HEK293T (cell line): Measurements from ENCODE around the gene LZTR1.

Experiments
- CTCF ChIA-PET: fragments of 350-600 bp; formaldehyde crosslinking; extraction: SDS; loops from one replicate; lab custom pipeline; 2021; ENCODE audit warnings: antibody characterized with exemption, inconsistent platforms; lab: Yijun Ruan, JAX
- POLR2A ChIA-PET: fragments of 350-600 bp; formaldehyde crosslinking; extraction: SDS; loops from one replicate; lab custom pipeline; 2020; ENCODE audit warnings: antibody characterized with exemption, inconsistent platforms; lab: Yijun Ruan, JAX
- DNase-seq: peaks from one replicate; pipeline ENCODE4 v3.0.0; 2012; ENCODE audit warnings: mixed read lengths; ENCODE audit errors: extremely low spot score
- ARNT ChIP-seq: fragments of 450-650 bp; IDR thresholded peaks from 2 replicates; pipeline ENCODE4 v1.6.1; 2017; ENCODE audit warnings: mild to moderate bottlenecking
- BHLHE40 ChIP-seq: fragments of 450-650 bp; IDR thresholded peaks from 2 replicates; pipeline ENCODE4 v1.6.1; 2016; ENCODE audit warnings: mild to moderate bottlenecking, moderate library complexity, borderline replicate concordance
- CTBP1 ChIP-seq: fragments of 450-650 bp; IDR thresholded peaks from 2 replicates; pipeline ENCODE4 v1.6.1; 2016; ENCODE audit warnings: borderline replicate concordance
- ELF4 ChIP-seq: fragments of 450-650 bp; IDR thresholded peaks from 2 replicates; pipeline ENCODE4 v1.6.1; 2017; ENCODE audit warnings: antibody characterized with exemption
- FOXA1 ChIP-seq: fragments of 450-650 bp; IDR thresholded peaks from 2 replicates; pipeline ENCODE4 v1.6.1; 2016; ENCODE audit warnings: mild to moderate bottlenecking
- FOXK2 ChIP-seq: fragments of 450-650 bp; IDR thresholded peaks from 2 replicates; pipeline ENCODE4 v1.6.1; 2016; ENCODE audit warnings: mild to moderate bottlenecking
- FOXM1 ChIP-seq: fragments of 450-650 bp; IDR thresholded peaks from 2 replicates; pipeline ENCODE4 v1.6.1; 2017; ENCODE audit warnings: mild to moderate bottlenecking, borderline replicate concordance
- HDGF ChIP-seq: fragments of 450-650 bp; IDR thresholded peaks from 2 replicates; pipeline ENCODE4 v1.6.1; 2017; ENCODE audit warnings: antibody characterized with exemption, borderline replicate concordance
- L3MBTL2 ChIP-seq: fragments of 450-650 bp; conservative IDR thresholded peaks from 2 replicates; pipeline ENCODE4 v1.6.1; 2016; ENCODE audit warnings: mild to moderate bottlenecking
- LEF1 ChIP-seq: fragments of 450-650 bp; IDR thresholded peaks from 2 replicates; pipeline ENCODE4 v1.6.1; 2017; ENCODE audit warnings: mild to moderate bottlenecking, borderline replicate concordance
- NFRKB ChIP-seq: fragments of 450-650 bp; IDR thresholded peaks from 2 replicates; pipeline ENCODE4 v1.6.1; 2016; ENCODE audit warnings: mild to moderate bottlenecking, moderate library complexity
- PKNOX1 ChIP-seq: fragments of 450-650 bp; IDR thresholded peaks from 2 replicates; pipeline ENCODE4 v1.6.1; 2016
- SP1 ChIP-seq: fragments of 450-650 bp; IDR thresholded peaks from 2 replicates; pipeline ENCODE4 v1.6.1; 2017
- SUZ12 ChIP-seq: fragments of 450-650 bp; IDR thresholded peaks from 2 replicates; pipeline ENCODE4 v1.6.1; 2016; ENCODE audit warnings: mild to moderate bottlenecking
- TARDBP ChIP-seq: fragments of 450-650 bp; IDR thresholded peaks from 2 replicates; pipeline ENCODE4 v1.6.1; 2016
- ZNF384 ChIP-seq: fragments of 450-650 bp; IDR thresholded peaks from 2 replicates; pipeline ENCODE4 v1.6.1; 2016

Gene LZTR1

DNA sequence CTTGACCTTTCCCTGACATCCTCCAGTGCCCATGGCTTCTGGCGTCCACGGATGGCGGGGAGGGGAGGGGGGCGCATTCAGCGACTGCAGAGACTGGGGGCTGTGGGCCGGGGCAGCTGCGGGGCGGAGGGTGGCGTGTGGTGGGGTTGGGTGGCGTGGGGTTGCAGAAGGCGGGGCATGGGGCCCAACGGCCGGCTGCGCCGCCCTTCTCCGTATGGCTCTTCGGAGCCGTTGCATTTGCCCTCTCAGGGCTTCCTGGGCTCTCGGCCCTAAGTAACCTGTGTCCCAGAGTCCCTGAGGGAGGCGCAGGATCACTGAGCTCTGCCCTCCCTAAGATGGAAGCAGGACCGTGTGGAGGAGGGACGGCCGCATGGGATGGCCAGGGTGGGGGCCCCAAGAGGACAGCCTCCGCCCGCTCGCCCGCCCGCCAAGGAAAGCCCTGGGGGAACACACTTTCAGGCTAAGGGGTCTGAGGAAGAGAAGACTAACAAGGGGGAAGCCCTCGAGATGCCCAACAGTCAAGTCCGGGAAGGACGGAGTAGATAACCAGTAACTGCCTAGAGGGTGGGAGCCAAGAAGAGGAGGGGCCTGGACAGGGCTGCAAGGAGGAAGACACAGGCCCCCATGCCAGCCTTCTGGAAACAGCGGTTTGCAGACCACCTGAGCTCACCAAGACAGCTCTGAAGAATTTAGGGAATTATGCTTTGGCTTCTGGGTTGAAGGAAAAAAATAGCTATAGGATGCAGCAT lies 24.2 kb upstream of the LZTR1 start:
- DNase-seq: no peak
- POLR2A ChIA-PET: interaction anchor here (0.7 to 1.9 kb wide), 4 partner anchors 24 to 44 kb away, joined by 3 to 7 read pairs (median 4); partner anchors contain the start of genes LZTR1 and THAP7
- TF ChIP-seq SP1 (no peak), HDGF (no peak), LEF1 (no peak), CTBP1 (no peak), FOXM1 (no peak), BHLHE40 (no peak), ELF4 (no peak), PKNOX1 (no peak), ARNT (no peak), FOXA1 (no peak), L3MBTL2 (no peak), TARDBP (no peak), NFRKB (no peak), FOXK2 (no peak)
- CTCF ChIA-PET: no interaction called here

DNA sequence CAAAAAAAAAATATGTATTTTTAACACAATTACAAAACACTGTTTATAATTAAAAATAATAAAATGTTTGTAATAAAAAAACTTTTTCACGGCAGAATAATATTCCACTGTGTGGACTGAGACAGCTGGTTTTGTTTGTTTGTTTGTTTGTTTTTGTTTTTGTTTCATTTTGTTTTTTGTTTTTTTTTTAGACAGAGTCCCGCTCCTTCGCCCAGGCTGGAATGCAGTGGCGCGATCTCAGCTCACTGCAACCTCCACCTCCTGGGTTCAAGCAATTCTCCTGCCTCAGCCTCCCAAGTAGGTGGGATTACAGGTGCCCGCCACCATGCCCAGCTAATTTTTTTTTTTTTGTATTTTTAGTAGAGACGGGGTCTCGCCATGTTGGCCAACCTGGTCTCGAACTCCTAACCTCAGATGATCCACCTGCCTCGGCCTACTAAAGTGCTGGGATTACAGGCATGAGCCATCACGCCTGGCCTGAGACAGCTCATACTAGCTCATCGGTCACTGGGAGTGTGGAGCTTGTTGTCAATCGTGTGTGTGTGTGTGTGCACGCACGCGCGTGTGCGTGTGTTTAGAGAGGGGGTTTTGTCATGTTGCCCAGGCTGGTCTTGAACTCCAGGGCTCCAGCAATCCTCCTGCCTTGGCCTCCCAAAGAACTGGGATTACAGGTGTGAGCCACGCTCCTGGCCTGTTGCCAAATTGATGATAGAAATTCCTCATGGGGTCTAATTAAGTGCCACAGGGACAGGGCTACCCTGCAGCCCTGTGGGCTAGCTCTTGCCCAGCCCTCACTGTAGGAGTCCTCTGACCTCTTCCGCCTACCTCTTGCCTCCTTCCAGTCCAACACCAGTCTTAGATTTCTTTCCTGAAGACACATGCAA lies 22.3 kb upstream of the LZTR1 start:
- CTCF ChIA-PET: interaction anchor here (0.6 to 1.5 kb wide), 3 partner anchors 23 to 74 kb away, joined by 3 to 7 read pairs (median 5); no protein-coding TSS in a partner anchor
- no peak for DNase-seq
- POLR2A ChIA-PET: interaction anchor here (1.5 kb wide), 1 partner anchor 22 kb away, joined by 7 read pairs; the partner anchor contains the start of gene LZTR1
- no peak for TF ChIP-seq NFRKB
- TF ChIP-seq L3MBTL2: no peak
- no peak for TF ChIP-seq CTBP1
- no peak for TF ChIP-seq FOXA1
- TF ChIP-seq LEF1: no peak
- TF ChIP-seq FOXM1: no peak
- no peak for TF ChIP-seq ZNF384
- TF ChIP-seq HDGF: no peak
- TF ChIP-seq ARNT: no peak
- TF ChIP-seq TARDBP: no peak
- no peak for TF ChIP-seq SUZ12
- TF ChIP-seq FOXK2: no peak
- no peak for TF ChIP-seq SP1
- TF ChIP-seq BHLHE40: no peak
- no peak for TF ChIP-seq PKNOX1
- TF ChIP-seq ELF4: no peak

GRCh38 chr22:20960609-20961008 lies 21.5 kb upstream of the LZTR1 start:
- no peak for TF ChIP-seq FOXM1
- no peak for TF ChIP-seq FOXA1
- no peak for TF ChIP-seq BHLHE40
- no peak for TF ChIP-seq NFRKB
- TF ChIP-seq HDGF: no peak
- TF ChIP-seq SP1: no peak
- no peak for TF ChIP-seq PKNOX1
- no peak for TF ChIP-seq ELF4
- no peak for TF ChIP-seq LEF1
- TF ChIP-seq L3MBTL2: no peak
- TF ChIP-seq ZNF384: no peak
- TF ChIP-seq CTBP1: no peak
- TF ChIP-seq FOXK2: no peak
- no peak for TF ChIP-seq TARDBP
- no peak for TF ChIP-seq ARNT
- no peak for TF ChIP-seq SUZ12
- DNase-seq: no peak
- CTCF ChIA-PET: interaction anchor here (0.8 to 1.8 kb wide), 3 partner anchors 11 to 75 kb away, joined by 3 to 8 read pairs (median 7); no protein-coding TSS in a partner anchor
- POLR2A ChIA-PET: interaction anchor here (1.5 kb wide), 1 partner anchor 21 kb away, joined by 7 read pairs; the partner anchor contains the start of gene LZTR1

- DNase-seq: no peak
- CTCF ChIA-PET: interaction anchor here (0.6 to 1.7 kb wide), 3 partner anchors 34 to 100 kb away, joined by 3 to 6 read pairs (median 3); no protein-coding TSS in a partner anchor
- TF ChIP-seq L3MBTL2: no peak
- no peak for TF ChIP-seq LEF1
- no peak for TF ChIP-seq FOXA1
- TF ChIP-seq TARDBP: no peak
- no peak for TF ChIP-seq PKNOX1
- TF ChIP-seq FOXM1: no peak
- no peak for TF ChIP-seq CTBP1
- no peak for TF ChIP-seq SUZ12
- no peak for TF ChIP-seq NFRKB
- TF ChIP-seq ELF4: no peak
- no peak for TF ChIP-seq SP1
- no peak for TF ChIP-seq ARNT
- TF ChIP-seq ZNF384: no peak
- TF ChIP-seq BHLHE40: no peak
- TF ChIP-seq HDGF: no peak
- POLR2A ChIA-PET: interaction anchor here (1.4 to 1.8 kb wide), 2 partner anchors 10 to 19 kb away, joined by 4 to 15 read pairs; partner anchors contain the start of gene LZTR1
Measured at GRCh38 chr22:20962491-20962945, 19.6 kb upstream of the LZTR1 start.
